Medulla oblongata (tissue), 1 donor: ENCODE measurements around the gene EOMES.

Experiments
- DNase-seq: peaks from one replicate; pipeline ENCODE4 v3.0.0-alpha.2; 2015; ENCODE audit errors: extremely low spot score

The EOMES gene

GRCh38 chr3:27681249-27681748, 40.8 kb downstream of the EOMES start:
- DNase-seq: peak; percentile 83

GRCh38 chr3:27680517-27681246, 41.4 kb downstream of the EOMES start:
- no peak for DNase-seq

GRCh38 chr3:27679691-27680090, 42.4 kb downstream of the EOMES start:
- no peak for DNase-seq

GRCh38 chr3:27678234-27678633, 43.9 kb downstream of the EOMES start:
- no peak for DNase-seq

- no peak for DNase-seq
These were observed 44.6 kb downstream of the EOMES start for GRCh38 chr3:27677565-27677964.

- no peak for DNase-seq
These were observed 46.8 kb downstream of the EOMES start for GRCh38 chr3:27675287-27675686.

- DNase-seq: no peak
These were observed 48.4 kb downstream of the EOMES start for GRCh38 chr3:27673701-27674100.

- DNase-seq: no peak
These were observed 51.0 kb downstream of the EOMES start for GRCh38 chr3:27671101-27671500.

- no peak for DNase-seq
These were observed 51.5 kb downstream of the EOMES start for GRCh38 chr3:27670619-27671018.

GRCh38 chr3:27669591-27669990, 52.5 kb downstream of the EOMES start:
- no peak for DNase-seq

GRCh38 chr3:27667751-27668150, 54.4 kb downstream of the EOMES start:
- DNase-seq: no peak

- peak; percentile 88 for DNase-seq
These were observed 55.4 kb downstream of the EOMES start for GRCh38 chr3:27666708-27667107.

GRCh38 chr3:27666272-27666671, 55.9 kb downstream of the EOMES start:
- peak; percentile 21 for DNase-seq
